Activated naive CD8-positive, alpha-beta T cell (primary cell): ENCODE data around the gene RASSF3.
A peak's percentile ranks its signal among the peaks of the same experiment; 100 is the strongest.

Experiments used
- H3K27ac Mint-ChIP-seq: one replicate; pipeline ENCODE4 v1.8.0; 2021; ENCODE audit warnings: mixed read lengths
- H3K27me3 Mint-ChIP-seq: one replicate; pipeline ENCODE4 v1.8.0; 2021; ENCODE audit warnings: mixed read lengths
- H3K36me3 Mint-ChIP-seq: one replicate; pipeline ENCODE4 v1.8.0; 2021; ENCODE audit warnings: mixed read lengths
- H3K4me1 Mint-ChIP-seq: one replicate; pipeline ENCODE4 v1.8.0; 2021; ENCODE audit warnings: low read depth, mixed read lengths
- H3K4me3 Mint-ChIP-seq: one replicate; pipeline ENCODE4 v1.8.0; 2021; ENCODE audit warnings: mild to moderate bottlenecking, mixed read lengths
- H3K9me3 Mint-ChIP-seq: one replicate; pipeline ENCODE4 v1.8.0; 2021; ENCODE audit warnings: low read depth, mixed read lengths

The RASSF3 gene, protein sequence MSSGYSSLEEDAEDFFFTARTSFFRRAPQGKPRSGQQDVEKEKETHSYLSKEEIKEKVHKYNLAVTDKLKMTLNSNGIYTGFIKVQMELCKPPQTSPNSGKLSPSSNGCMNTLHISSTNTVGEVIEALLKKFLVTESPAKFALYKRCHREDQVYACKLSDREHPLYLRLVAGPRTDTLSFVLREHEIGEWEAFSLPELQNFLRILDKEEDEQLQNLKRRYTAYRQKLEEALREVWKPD

DNA sequence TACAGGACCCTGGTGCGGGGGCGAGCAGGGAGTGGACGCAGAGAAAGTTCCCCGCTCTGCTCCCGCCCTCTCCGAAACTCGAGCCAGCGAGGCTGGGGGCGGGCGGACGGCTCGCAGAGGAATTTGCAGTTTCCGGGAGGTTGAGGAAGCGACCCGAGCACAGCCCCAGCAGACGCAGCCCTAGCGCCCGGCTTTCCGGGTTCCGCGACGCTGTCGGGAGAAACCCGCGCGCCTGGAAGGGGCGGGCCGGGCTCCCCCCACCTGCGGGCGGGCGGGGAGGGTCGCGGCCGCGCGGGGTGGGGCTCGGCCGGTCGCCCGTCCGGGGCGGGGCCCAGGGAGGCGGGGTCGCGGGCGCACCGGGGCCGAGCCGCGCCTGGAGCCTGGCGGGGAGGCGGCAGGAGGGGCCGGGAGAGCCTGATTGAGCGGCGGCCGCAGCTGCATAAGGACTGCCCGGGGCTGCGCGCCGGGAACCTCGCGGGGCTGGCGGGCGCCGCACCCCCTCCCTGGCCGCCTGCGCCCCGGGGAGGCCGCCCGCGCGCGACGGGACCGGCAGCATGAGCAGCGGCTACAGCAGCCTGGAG, at the start of gene RASSF3:
Gene RASSF3, plus strand, starts transcription at position 417 of the 581 bp plus-strand sequence. Its CDS starts 138 bp downstream, at position 555.
- peak within 1 kb of the TSS; percentile 91 for H3K4me3 Mint-ChIP-seq
- peak within 1 kb of the TSS; percentile 94 for H3K27ac Mint-ChIP-seq
- no peaks in the 10 kb centered on the region for H3K9me3 Mint-ChIP-seq
- no peaks in the 10 kb centered on the region for H3K27me3 Mint-ChIP-seq
- peaks cover 51% of the 10 kb centered on the region for H3K4me1 Mint-ChIP-seq
- H3K36me3 Mint-ChIP-seq, result peaks cover 5% of the 10 kb centered on the region

DNA sequence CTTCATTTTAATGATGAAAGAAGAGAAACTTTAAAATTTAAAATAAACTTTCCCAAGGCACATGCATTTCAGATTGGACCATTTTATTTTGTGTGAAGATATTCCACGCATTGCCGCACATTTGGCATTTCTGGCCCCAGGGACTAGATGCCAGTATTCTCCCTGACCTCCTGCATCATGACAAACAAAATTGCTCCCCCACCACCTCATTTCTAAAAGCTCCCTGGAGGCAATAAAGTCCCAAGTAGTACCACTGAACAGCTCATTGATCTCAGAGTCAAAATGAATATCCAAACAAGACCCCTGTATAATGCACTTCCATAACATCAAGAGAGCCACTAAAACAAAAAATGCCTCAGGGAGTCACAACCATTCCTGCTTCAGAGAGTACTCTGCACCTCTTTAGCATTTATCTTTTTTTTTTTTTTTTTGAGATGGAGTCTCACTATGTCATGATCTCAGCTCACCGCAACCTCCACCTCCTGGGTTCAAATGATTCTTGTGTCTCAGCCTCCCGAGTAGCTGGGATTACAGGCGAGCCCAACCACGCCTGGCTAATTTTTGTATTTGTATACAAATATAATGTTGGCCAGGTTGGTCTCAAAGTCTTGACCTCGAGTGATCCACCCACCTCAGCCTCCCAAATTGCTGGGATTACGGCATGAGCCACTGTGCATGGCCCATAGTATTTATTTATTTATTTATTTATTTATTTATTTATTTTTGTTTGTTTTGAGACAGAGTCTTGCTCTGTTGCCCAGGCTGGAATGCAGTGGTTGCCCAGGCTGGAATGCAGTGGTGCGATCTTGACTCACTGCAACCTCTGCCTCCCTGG, 48.8 kb upstream of the RASSF3 start:
- no peaks in the 10 kb centered on the region for H3K36me3 Mint-ChIP-seq
- H3K9me3 Mint-ChIP-seq, result no peaks in the 10 kb centered on the region
- H3K27me3 Mint-ChIP-seq, result no peaks in the 10 kb centered on the region
- H3K4me3 Mint-ChIP-seq, result no peak overlapping the region
- peaks cover 9% of the 10 kb centered on the region for H3K4me1 Mint-ChIP-seq
- H3K27ac Mint-ChIP-seq, result no peak overlapping the region

DNA sequence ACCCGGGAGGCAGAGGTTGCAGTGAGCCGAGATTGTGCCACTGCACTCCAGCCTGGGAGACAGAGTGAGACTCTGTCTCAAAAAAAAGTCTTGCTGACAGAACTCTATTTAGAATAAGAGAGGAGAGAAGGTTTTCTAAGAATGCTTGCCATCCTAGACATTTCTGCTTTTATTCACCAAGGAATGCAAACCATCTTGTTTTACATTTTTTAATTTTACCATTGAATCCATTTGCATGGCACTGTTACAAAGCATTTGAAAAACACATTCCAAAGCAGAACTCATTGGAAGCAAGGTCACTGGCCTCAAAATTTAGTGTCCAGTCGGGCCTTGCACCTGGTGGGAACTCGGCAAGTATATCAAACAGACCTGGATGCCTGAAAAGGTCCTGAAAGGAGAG, 44.2 kb upstream of the RASSF3 start:
- Mint-ChIP-seq H3K27me3 (no peaks in the 10 kb centered on the region), H3K9me3 (no peaks in the 10 kb centered on the region), H3K27ac (no peak overlapping the region), H3K4me1 (peaks cover 31% of the 10 kb centered on the region), H3K4me3 (no peak overlapping the region), H3K36me3 (no peaks in the 10 kb centered on the region)

DNA sequence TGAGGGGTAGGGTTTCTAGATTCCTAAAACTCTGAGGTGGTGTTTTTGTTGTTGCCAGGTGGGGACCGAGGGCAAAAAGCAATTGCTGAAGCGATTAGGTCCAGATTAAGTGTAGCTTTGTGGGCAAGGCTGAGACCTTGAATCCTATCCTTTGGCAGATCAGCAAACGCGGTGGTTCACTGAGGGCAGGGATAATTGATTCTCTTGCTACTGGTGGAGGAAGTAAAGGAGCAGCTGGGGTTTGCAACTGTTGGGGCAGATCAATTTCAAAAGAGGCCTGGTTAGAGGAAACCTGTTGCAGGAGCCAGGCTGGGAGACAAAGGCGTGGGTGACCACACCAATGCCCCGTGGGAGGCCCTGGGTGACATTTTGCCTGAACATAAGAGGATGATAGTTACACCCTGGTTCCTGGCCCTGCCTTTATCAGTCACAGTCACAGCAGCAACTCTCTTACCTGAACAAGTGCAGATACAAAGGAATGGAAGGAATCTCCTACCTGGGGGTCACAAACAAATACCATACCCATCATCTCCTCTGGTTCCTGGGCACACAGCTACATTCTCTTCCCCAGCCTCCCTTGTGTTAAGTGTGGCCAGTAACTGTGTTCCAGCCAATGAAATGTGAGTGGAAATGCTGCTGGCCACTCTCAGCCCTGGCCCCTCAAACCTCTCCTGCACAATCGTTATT, 43.3 kb upstream of the RASSF3 start:
- H3K27ac Mint-ChIP-seq, result no peak overlapping the region
- peaks cover 37% of the 10 kb centered on the region for H3K4me1 Mint-ChIP-seq
- H3K36me3 Mint-ChIP-seq, result no peaks in the 10 kb centered on the region
- no peaks in the 10 kb centered on the region for H3K9me3 Mint-ChIP-seq
- no peaks in the 10 kb centered on the region for H3K27me3 Mint-ChIP-seq
- no peak overlapping the region for H3K4me3 Mint-ChIP-seq

DNA sequence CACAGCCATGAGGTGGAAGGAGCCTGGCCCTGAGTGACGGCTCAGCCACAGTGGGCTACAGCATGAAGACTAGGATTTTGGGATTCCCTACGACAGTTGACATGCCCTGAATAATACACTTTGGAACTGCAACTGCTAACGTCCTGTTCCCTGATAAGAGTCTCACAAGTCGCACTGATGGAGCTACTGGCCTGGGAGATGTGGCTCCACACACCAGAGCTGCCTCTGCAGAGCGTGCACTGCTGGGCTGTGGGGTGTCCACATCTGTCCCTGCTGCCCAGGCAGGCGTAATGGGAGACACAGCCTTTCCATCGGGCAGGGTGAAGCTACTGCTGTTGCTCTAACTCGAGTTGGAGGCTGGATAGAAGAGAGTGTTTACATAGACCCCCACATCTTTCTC, 42.7 kb upstream of the RASSF3 start:
- no peak overlapping the region for H3K4me3 Mint-ChIP-seq
- H3K27ac Mint-ChIP-seq, result no peak overlapping the region
- H3K27me3 Mint-ChIP-seq, result no peaks in the 10 kb centered on the region
- H3K36me3 Mint-ChIP-seq, result no peaks in the 10 kb centered on the region
- peaks cover 40% of the 10 kb centered on the region for H3K4me1 Mint-ChIP-seq
- no peaks in the 10 kb centered on the region for H3K9me3 Mint-ChIP-seq

DNA sequence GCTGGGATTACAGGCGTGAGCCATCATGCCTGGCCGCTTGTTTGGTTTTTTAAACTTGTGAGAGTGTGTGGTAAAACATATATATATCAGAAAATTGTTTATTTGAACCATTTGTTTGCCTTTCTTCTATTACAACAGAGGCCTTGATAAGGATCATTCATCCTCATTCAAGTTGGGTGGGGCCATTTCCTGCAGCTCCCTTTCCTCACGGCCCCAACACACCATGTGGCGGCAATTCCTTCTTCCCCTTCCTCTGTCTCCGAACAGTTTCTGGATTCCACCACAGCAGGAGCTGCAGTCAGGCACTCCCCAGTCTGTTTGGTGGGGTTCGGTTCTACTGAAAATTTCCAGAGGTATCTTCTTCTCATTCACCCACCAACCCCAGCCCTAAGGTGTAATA, 42.0 kb upstream of the RASSF3 start:
- H3K9me3 Mint-ChIP-seq, result no peaks in the 10 kb centered on the region
- no peaks in the 10 kb centered on the region for H3K36me3 Mint-ChIP-seq
- no peak overlapping the region for H3K27ac Mint-ChIP-seq
- H3K4me3 Mint-ChIP-seq, result no peak overlapping the region
- H3K4me1 Mint-ChIP-seq, result peaks cover 40% of the 10 kb centered on the region
- H3K27me3 Mint-ChIP-seq, result no peaks in the 10 kb centered on the region

DNA sequence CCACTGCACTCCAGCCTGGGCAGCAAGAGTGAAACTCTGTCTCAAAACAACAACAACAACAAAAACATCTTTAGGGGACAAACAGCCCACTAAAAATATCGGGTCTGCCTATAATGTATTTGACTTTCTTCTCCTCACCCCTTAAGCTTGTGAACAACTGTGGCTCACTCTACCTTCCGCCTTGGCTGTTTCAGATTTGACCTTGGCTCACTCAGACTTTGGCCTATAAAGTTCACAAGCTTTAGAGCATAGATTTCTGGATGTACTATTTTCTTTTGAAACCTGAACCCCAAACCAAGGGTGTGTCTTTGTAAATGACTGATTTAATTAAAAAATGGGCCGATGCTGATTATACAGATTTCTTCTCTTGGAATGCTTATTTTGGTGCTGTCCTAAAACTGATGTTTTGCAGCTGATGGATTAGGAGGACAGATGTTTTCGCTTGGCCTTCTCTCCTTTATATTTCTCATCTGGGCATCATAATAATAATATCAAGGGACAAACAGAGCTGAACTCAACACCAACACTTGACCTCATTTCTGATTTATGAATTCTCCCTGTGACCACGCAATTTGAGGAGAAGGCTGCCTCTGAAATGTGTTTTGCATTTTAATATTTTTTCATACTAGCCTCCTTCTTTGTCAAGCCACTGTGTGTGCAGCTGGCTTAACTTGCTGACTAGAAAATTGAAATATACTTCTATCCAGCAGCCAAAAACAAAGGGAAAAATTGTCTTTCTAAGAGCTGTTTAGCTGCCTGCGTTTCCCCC, 40.2 kb upstream of the RASSF3 start:
- Mint-ChIP-seq H3K4me1 (peaks cover 40% of the 10 kb centered on the region), H3K4me3 (no peak overlapping the region), H3K27me3 (no peaks in the 10 kb centered on the region), H3K27ac (no peak overlapping the region), H3K9me3 (no peaks in the 10 kb centered on the region), H3K36me3 (no peaks in the 10 kb centered on the region)

DNA sequence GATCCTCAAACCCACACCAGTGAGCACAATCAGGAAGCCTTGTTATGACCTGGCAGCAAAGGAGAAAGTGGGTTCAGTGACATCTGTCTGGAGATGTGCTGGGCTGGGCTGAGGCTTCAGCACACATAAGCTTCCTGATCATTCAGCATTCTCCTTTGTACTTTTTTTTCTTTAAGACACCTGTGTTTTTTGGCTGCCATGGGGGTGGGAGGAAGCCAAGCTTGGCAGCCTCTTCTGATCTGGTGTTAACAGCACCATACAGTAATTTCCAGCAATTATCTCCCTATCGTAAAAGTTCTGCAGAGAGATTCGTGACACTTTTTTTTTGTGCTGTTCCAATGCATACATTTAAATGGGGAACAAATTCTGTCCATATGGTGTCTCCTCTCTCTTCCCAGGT, 38.9 kb upstream of the RASSF3 start:
- Mint-ChIP-seq H3K4me1 (peaks cover 40% of the 10 kb centered on the region), H3K4me3 (no peak overlapping the region)

DNA sequence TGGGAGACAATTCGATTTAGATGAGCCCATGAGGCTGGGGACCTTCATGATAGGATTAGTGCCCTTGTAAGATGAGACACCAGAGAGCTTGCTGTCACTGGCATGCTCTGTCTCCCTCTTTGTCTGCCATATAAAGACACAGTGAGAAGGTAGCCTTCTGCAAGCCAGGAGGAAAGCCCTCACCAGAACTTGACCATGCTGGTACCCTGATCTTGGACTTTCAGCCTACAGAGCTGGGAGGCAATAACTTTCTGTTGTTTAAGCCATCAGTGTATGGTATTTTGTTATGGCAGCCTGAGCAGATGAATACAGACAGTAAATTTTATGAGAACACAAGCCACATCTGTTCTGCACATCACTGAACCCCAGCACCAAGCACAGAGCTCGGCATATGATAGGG, 38.1 kb upstream of the RASSF3 start:
- no peaks in the 10 kb centered on the region for H3K9me3 Mint-ChIP-seq
- peaks cover 35% of the 10 kb centered on the region for H3K4me1 Mint-ChIP-seq
- no peak overlapping the region for H3K4me3 Mint-ChIP-seq
- H3K27ac Mint-ChIP-seq, result no peak overlapping the region
- no peaks in the 10 kb centered on the region for H3K36me3 Mint-ChIP-seq
- H3K27me3 Mint-ChIP-seq, result no peaks in the 10 kb centered on the region

More for the DNA sequence above, 38.9 kb upstream of the RASSF3 start:
- Mint-ChIP-seq H3K27me3 (no peaks in the 10 kb centered on the region), H3K27ac (no peak overlapping the region), H3K36me3 (no peaks in the 10 kb centered on the region), H3K9me3 (no peaks in the 10 kb centered on the region)

DNA sequence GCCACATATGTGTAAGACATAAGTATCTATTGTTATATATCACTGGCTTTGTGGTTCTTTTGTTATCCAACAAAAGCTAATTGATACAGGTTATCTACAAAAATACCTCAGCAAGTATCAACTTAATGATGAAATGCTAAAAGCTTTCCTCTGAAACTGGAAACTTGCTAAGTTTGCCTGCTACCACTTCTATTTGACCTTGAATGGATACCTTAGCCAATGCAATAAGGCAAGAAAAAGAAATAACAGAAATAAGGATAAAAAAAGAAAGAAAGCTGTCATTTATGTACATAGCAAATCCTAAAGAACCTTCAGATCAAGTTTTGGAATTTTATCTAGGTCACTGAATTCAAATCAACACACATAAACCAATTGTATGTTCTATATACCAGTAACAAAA, 35.5 kb upstream of the RASSF3 start:
- Mint-ChIP-seq H3K4me3 (no peak overlapping the region), H3K27ac (no peak overlapping the region), H3K27me3 (no peaks in the 10 kb centered on the region), H3K36me3 (no peaks in the 10 kb centered on the region), H3K4me1 (peaks cover 21% of the 10 kb centered on the region), H3K9me3 (no peaks in the 10 kb centered on the region)

DNA sequence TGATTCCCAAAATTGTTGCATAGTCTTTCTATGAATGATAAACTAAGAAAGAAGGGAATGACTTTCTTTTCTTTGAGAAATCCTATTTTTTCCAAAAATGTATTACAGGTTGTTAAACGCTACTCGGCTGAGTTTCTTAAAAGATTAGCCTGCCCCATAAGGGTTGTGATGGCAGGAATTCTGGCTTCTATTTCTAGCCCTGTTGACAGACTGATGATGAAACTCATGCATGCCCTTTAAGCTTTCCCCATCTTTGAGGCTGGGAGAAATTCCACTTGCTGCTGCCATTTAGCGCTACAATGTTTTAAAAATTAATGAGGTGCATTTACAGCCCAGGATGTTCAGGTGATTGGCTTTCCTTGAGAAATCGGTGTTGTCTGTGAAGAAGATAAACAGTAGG, 33.2 kb upstream of the RASSF3 start:
- no peaks in the 10 kb centered on the region for H3K9me3 Mint-ChIP-seq
- H3K27ac Mint-ChIP-seq, result no peak overlapping the region
- H3K4me3 Mint-ChIP-seq, result no peak overlapping the region
- H3K36me3 Mint-ChIP-seq, result no peaks in the 10 kb centered on the region
- peaks cover 3% of the 10 kb centered on the region for H3K4me1 Mint-ChIP-seq
- no peaks in the 10 kb centered on the region for H3K27me3 Mint-ChIP-seq

DNA sequence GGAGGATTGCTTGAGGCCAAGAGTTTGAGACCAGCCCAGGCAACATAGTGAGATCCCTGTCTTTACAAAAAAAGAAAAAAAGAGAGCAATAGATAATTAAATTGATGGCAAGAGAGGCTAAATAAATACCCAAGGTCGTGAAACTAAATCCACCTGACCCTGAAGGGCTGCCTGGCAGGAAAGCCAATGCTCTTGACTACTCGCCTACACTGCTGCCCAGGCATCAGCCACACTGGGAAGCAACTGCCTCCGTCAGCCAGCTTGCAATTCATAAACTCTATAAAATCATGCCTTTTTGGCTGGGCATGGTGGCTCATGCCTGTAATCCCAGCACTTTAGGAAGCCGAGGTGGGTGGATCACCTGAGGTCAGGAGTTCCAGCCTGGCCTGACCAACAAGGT, 31.7 kb upstream of the RASSF3 start:
- Mint-ChIP-seq H3K36me3 (no peaks in the 10 kb centered on the region), H3K27me3 (no peaks in the 10 kb centered on the region)

DNA sequence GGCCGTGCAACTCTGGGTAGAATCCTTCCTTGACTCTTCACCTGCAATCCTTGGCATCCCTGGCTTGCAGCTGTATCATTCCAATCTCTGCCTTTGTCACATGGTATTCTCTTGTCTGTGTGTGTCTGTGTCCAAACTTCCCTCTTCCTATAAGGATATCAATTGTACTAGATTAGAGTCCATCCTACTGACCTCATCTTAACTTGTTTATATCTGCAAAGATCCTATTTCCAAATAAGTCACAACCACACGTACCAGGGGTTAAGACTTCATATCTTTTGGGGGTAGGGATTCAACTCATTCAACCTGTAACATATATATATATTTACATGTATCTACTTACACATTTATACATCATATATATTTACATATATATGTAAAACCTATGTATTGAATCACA, 29.6 kb upstream of the RASSF3 start:
- H3K36me3 Mint-ChIP-seq, result no peaks in the 10 kb centered on the region
- H3K27ac Mint-ChIP-seq, result no peak overlapping the region
- no peaks in the 10 kb centered on the region for H3K27me3 Mint-ChIP-seq
- no peak overlapping the region for H3K4me3 Mint-ChIP-seq
- H3K4me1 Mint-ChIP-seq, result peaks cover 29% of the 10 kb centered on the region
- no peaks in the 10 kb centered on the region for H3K9me3 Mint-ChIP-seq

More for the DNA sequence above, 31.7 kb upstream of the RASSF3 start:
- Mint-ChIP-seq H3K27ac (no peak overlapping the region), H3K9me3 (no peaks in the 10 kb centered on the region), H3K4me1 (peaks cover 16% of the 10 kb centered on the region), H3K4me3 (no peak overlapping the region)

DNA sequence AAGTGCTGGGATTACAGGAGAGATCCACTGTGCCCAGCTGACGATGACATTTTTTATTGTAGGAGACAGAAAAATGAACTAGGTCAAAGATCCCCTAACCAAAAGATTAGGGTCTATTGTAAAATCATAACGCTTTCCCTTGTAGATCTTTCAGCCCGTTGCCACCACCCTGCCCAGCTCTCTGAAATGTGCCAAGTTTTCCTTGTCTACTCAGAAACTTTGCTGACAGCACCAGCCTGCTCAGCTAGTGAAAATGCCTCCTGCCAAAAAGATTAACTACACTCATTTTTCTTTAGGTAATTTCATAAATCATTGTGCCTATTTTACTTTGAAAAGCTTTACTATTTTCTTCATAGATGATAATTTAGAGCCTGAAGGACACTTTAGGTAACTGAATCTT, 28.2 kb upstream of the RASSF3 start:
- peak overlapping the region; percentile 67 for H3K27ac Mint-ChIP-seq
- H3K4me1 Mint-ChIP-seq, result peaks cover 29% of the 10 kb centered on the region
- H3K4me3 Mint-ChIP-seq, result peak overlapping the region; percentile 40
- no peaks in the 10 kb centered on the region for H3K27me3 Mint-ChIP-seq
- H3K36me3 Mint-ChIP-seq, result no peaks in the 10 kb centered on the region
- no peaks in the 10 kb centered on the region for H3K9me3 Mint-ChIP-seq
